Esophagus squamous epithelium (tissue), 4 donors: ENCODE results near the gene TPPP.

Source experiments
- CTCF ChIP-seq, 6 experiments: fragments of 450-650 bp in 4 of 6; fragments of 200-600 bp in 2 of 6; sonication (generic) in 2 of 6; IDR thresholded peaks; one replicate each; pipeline ENCODE4 v1.5.1; 2016 to 2019; ENCODE audit warnings: antibody characterized with exemption in 6 of 6, mild to moderate bottlenecking in 4 of 6, moderate library complexity in 4 of 6
- POLR2A ChIP-seq, 4 donors: fragments of 450-650 bp; IDR thresholded peaks; one replicate each; pipeline ENCODE4 v1.6.1; 2017; ENCODE audit warnings: antibody characterized with exemption in 4 of 4, mild to moderate bottlenecking in 4 of 4, moderate library complexity in 3 of 4

- no peak for TF ChIP-seq POLR2A (IDR thresholded peaks at IDR 0.05)
- no peak for TF ChIP-seq CTCF (IDR thresholded peaks at IDR 0.05)
Measured at GRCh38 chr5:619444-619843, 73.7 kb downstream of the TPPP start.
